ENCODE measurements around the gene ZBTB12. TPM values are rescaled to one million over a fixed set of nuclear protein-coding genes. Genes with fewer than 3 reads are reported as not detected.

ZBTB12 gene
- total and polyA plus RNA-seq, 2 of the 4 experiments (the other 2 are of a cell fraction), result 2.0 to 8.5 TPM

- in situ Hi-C loops (cut with MboI; ENCODE audit: low sequenced_read_pairs) (no loop called here), dilution Hi-C loops (cut with HindIII; ENCODE audit: low sequenced_read_pairs, unreplicated experiment) (no loop called here), intact Hi-C loops (cut with micrococcal nuclease) (no loop called here)
- Histone ChIP-seq H3K18ac (ENCODE audit: low read depth, low read length) (no peak overlapping the region), H2BK20ac (ENCODE audit: low read depth, low read length) (no peak overlapping the region), H2BK15ac (ENCODE audit: low read depth, low read length) (no peak overlapping the region), H3K4ac (ENCODE audit: low read depth, low read length) (no peak overlapping the region), H3K36me3 (ENCODE audit: control insufficient read depth, insufficient read depth, low read length) (peaks cover 23% of the 10 kb centered on the region), H2BK120ac (ENCODE audit: low read depth, low read length) (no peak overlapping the region), H2AFZ (replicated peaks; ENCODE audit: low read length, poor library complexity) (no peak overlapping the region), H3K23ac (ENCODE audit: low read depth, low read length) (no peak overlapping the region), H3K27me3 (ENCODE audit: control insufficient read depth, insufficient read depth, low read length) (no peaks in the 10 kb centered on the region), H3K56ac (ENCODE audit: extremely low read depth, insufficient read depth, low read length) (no peak overlapping the region), H4K91ac (ENCODE audit: insufficient read depth, low read depth, low read length) (no peak overlapping the region), H3K9ac (ENCODE audit: low read depth, low read length) (no peak overlapping the region), H4K8ac (ENCODE audit: low read depth in 2 of 2, low read length in 2 of 2) (no peak overlapping the region), H3K14ac (replicated peaks; ENCODE audit: low read depth, low read length) (no peak overlapping the region), H3K9me3 (ENCODE audit: control insufficient read depth, insufficient read depth, low read length) (no peaks in the 10 kb centered on the region), H3K9me1 (ENCODE audit: insufficient read depth, low read length) (peaks cover 2% of the 10 kb centered on the region; the same call in 1 of the 2 replicates), H2AK5ac (ENCODE audit: low read depth, low read length) (no peak overlapping the region), H2AK9ac (replicated peaks; ENCODE audit: low read depth, low read length, poor library complexity) (no peak overlapping the region), H4K20me1 (ENCODE audit: insufficient read depth, low read length) (no peaks in the 10 kb centered on the region), H3K4me3 (ENCODE audit: insufficient read depth, low read depth, low read length) (no peak overlapping the region), H4K5ac (ENCODE audit: low read depth, low read length) (no peak overlapping the region), H3K79me1 (ENCODE audit: low read depth in 1 of 2, low read length in 2 of 2) (peaks cover 7 to 20% of the 10 kb centered on the region in 2 experiments; a peak in 2 of 4 replicates), H3K4me1 (ENCODE audit: control insufficient read depth, insufficient read depth, low read length) (peaks cover 4% of the 10 kb centered on the region), H2BK5ac (ENCODE audit: low read depth, low read length, poor library complexity, severe bottlenecking) (no peak overlapping the region), H3K27ac (ENCODE audit: insufficient read depth, low read length) (no peak overlapping the region), H3K4me2 (ENCODE audit: low read depth, low read length) (no peak overlapping the region)
- 100% methylated on average over 1 of the region's 7 CpGs; no CpG with 5 or more reads in 1 of the 2 experiments for WGBS, 2 experiments (ENCODE audit: extremely low coverage in 2 of 2, insufficient read length in 1 of 2)
- no peak for ATAC-seq (ENCODE audit: low read depth)
- POLR2A ChIA-PET (ENCODE audit: unreplicated experiment), result no interaction called here
- DNase-seq, result no peak
- TF ChIP-seq RFX5 (IDR thresholded peaks at IDR 0.05; ENCODE audit: low read depth, low read length), result no peak
- no peak for TF ChIP-seq MAFK (IDR thresholded peaks at IDR 0.05; ENCODE audit: low read depth, low read length)
- TF ChIP-seq, protein P1, sequence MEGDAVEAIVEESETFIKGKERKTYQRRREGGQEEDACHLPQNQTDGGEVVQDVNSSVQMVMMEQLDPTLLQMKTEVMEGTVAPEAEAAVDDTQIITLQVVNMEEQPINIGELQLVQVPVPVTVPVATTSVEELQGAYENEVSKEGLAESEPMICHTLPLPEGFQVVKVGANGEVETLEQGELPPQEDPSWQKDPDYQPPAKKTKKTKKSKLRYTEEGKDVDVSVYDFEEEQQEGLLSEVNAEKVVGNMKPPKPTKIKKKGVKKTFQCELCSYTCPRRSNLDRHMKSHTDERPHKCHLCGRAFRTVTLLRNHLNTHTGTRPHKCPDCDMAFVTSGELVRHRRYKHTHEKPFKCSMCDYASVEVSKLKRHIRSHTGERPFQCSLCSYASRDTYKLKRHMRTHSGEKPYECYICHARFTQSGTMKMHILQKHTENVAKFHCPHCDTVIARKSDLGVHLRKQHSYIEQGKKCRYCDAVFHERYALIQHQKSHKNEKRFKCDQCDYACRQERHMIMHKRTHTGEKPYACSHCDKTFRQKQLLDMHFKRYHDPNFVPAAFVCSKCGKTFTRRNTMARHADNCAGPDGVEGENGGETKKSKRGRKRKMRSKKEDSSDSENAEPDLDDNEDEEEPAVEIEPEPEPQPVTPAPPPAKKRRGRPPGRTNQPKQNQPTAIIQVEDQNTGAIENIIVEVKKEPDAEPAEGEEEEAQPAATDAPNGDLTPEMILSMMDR (conservative IDR thresholded peaks at IDR 0.05; ENCODE audit: low read depth, low read length), result no peak
- no peak for TF ChIP-seq BHLHE40 (IDR thresholded peaks at IDR 0.05; ENCODE audit: low read depth, low read length)
- no peak for TF ChIP-seq POLR2A (IDR thresholded peaks at IDR 0.05; ENCODE audit: low read depth, low read length)
- TF ChIP-seq CHD1 (IDR thresholded peaks at IDR 0.05; ENCODE audit: low read depth, low read length), result no peak
- no peak for TF ChIP-seq RAD21 (IDR thresholded peaks at IDR 0.05; ENCODE audit: low read length)
- TF ChIP-seq SMC3 (IDR thresholded peaks at IDR 0.05; ENCODE audit: low read depth, low read length), result no peak
- TF ChIP-seq, protein P2, sequence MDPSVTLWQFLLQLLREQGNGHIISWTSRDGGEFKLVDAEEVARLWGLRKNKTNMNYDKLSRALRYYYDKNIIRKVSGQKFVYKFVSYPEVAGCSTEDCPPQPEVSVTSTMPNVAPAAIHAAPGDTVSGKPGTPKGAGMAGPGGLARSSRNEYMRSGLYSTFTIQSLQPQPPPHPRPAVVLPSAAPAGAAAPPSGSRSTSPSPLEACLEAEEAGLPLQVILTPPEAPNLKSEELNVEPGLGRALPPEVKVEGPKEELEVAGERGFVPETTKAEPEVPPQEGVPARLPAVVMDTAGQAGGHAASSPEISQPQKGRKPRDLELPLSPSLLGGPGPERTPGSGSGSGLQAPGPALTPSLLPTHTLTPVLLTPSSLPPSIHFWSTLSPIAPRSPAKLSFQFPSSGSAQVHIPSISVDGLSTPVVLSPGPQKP (IDR thresholded peaks at IDR 0.05; ENCODE audit: borderline replicate concordance, low read depth, low read length), result no peak
- TF ChIP-seq MAZ (IDR thresholded peaks at IDR 0.05; ENCODE audit: borderline replicate concordance, low read depth, low read length), result no peak
- no peak for TF ChIP-seq RCOR1 (IDR thresholded peaks at IDR 0.05; ENCODE audit: insufficient replicate concordance, low read length)
- TF ChIP-seq NFE2L2 (IDR thresholded peaks at IDR 0.05; ENCODE audit: low read depth, low read length), result no peak
- no peak for TF ChIP-seq FOS (IDR thresholded peaks at IDR 0.05; ENCODE audit: low read depth, low read length)
- no peak for TF ChIP-seq MXI1 (IDR thresholded peaks at IDR 0.05; ENCODE audit: borderline replicate concordance, low read depth, low read length)
- no peak for TF ChIP-seq CEBPB (IDR thresholded peaks at IDR 0.05; ENCODE audit: low read depth, low read length)
- TF ChIP-seq, protein P3, sequence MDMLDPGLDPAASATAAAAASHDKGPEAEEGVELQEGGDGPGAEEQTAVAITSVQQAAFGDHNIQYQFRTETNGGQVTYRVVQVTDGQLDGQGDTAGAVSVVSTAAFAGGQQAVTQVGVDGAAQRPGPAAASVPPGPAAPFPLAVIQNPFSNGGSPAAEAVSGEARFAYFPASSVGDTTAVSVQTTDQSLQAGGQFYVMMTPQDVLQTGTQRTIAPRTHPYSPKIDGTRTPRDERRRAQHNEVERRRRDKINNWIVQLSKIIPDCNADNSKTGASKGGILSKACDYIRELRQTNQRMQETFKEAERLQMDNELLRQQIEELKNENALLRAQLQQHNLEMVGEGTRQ (IDR thresholded peaks at IDR 0.05; ENCODE audit: low read depth, low read length), result no peak
- no TSS peak for BruUV-seq (replicated peaks)
- CTCF ChIA-PET, result no interaction called here
Measured at GRCh38 chr6:31861150-31861549, 40.7 kb downstream of the ZBTB12 start.

Measured in IMR-90 (cell line).